Fibroblast of peridontal ligament (primary cell): Measurements from ENCODE around the gene MAT2A.

Source experiments
- DNase-seq: peaks from one replicate; pipeline ENCODE4 v3.0.0-alpha.2; 2010; ENCODE audit errors: extremely low read depth

Gene MAT2A

GRCh38 chr2:85538507-85539360, at the start of gene MAT2A:
Gene MAT2A (plus strand): TSS chr2:85539168. CDS start chr2:85539288, 120 bp downstream.
- DNase-seq = peak; percentile 90

GRCh38 chr2:85490861-85491755, 47.9 kb upstream of the MAT2A start:
- DNase-seq = peak; percentile 62

- no peak for DNase-seq
These were observed 42.5 kb upstream of the MAT2A start for GRCh38 chr2:85496436-85496835.

- DNase-seq = no peak
These were observed 40.9 kb upstream of the MAT2A start for GRCh38 chr2:85497944-85498630.

- DNase-seq = no peak
These were observed 37.7 kb upstream of the MAT2A start for GRCh38 chr2:85501248-85501647.

GRCh38 chr2:85502720-85503119, 36.2 kb upstream of the MAT2A start:
- no peak for DNase-seq

GRCh38 chr2:85503168-85503850, 35.7 kb upstream of the MAT2A start:
- DNase-seq = no peak

GRCh38 chr2:85503851-85504777, 34.9 kb upstream of the MAT2A start:
- peak; percentile 80 for DNase-seq

GRCh38 chr2:85504778-85505261, 34.1 kb upstream of the MAT2A start:
- DNase-seq = peak; percentile 97

- no peak for DNase-seq
These were observed 33.3 kb upstream of the MAT2A start for GRCh38 chr2:85505551-85506238.

GRCh38 chr2:85506768-85507181, 32.2 kb upstream of the MAT2A start:
- peak; percentile 94 for DNase-seq

- DNase-seq = peak; percentile 25
These were observed 27.8 kb upstream of the MAT2A start for GRCh38 chr2:85511008-85511811.

GRCh38 chr2:85514323-85514722, 24.6 kb upstream of the MAT2A start:
- no peak for DNase-seq

GRCh38 chr2:85516653-85517389, 22.1 kb upstream of the MAT2A start:
- no peak for DNase-seq

- no peak for DNase-seq
These were observed 16.8 kb upstream of the MAT2A start for GRCh38 chr2:85522090-85522647.

- no peak for DNase-seq
These were observed 15.7 kb upstream of the MAT2A start for GRCh38 chr2:85523062-85523902.

GRCh38 chr2:85523903-85524335, 15.0 kb upstream of the MAT2A start:
- no peak for DNase-seq
